ENCODE results near the gene AMOTL2. TPM values are rescaled to one million over a fixed set of nuclear protein-coding genes. Genes with fewer than 3 reads are reported as not detected.

Gene AMOTL2
- total RNA-seq, 1 experiment from 2014 or later, result 30.9 TPM

GRCh38 chr3:134326126-134326525 is 48.1 kb downstream of the AMOTL2 start:
- DNase-seq, result peak; percentile 49
- no peak overlapping the region for H3K4me2 ChIP-seq (ENCODE audit: insufficient read depth, insufficient read length, low read length)
- TF ChIP-seq CTCF (conservative IDR thresholded peaks at IDR 0.05), result no peak
- no peak overlapping the region for H4K5ac ChIP-seq (ENCODE audit: insufficient read length, low read depth, low read length)
- Mint-ChIP-seq H3K27ac (peak overlapping the region in 2 of 3 experiments; percentile 59 to 96; a peak in 3 of 7 replicates), H3K4me1 (peaks cover 41 to 44% of the 10 kb centered on the region in 2 experiments), H3K27me3 (ENCODE audit: low read depth) (peaks cover 4% of the 10 kb centered on the region), H3K9me3 (no peaks in the 10 kb centered on the region), H3K36me3 (ENCODE audit: insufficient read depth in 1 of 3, low read depth in 3 of 3) (no peaks in the 10 kb centered on the region; a peak in 1 of 7 replicates), H3K4me3 (no peak overlapping the region)
- no peak overlapping the region for H4K8ac ChIP-seq (replicated peaks; ENCODE audit: insufficient read length, low read depth, low read length)
- no peaks in the 10 kb centered on the region for H3K79me1 ChIP-seq (ENCODE audit: insufficient read depth, low read depth, low read length, poor library complexity, severe bottlenecking)
- H3K18ac ChIP-seq (ENCODE audit: insufficient read length, low read depth, low read length), result peak overlapping the region; percentile 33
- H2BK20ac ChIP-seq (ENCODE audit: low read depth, low read length, poor library complexity, severe bottlenecking), result peak overlapping the region; percentile 32
- H2AFZ ChIP-seq (ENCODE audit: low read length), result no peak overlapping the region
- H4K20me1 ChIP-seq (ENCODE audit: control insufficient read depth, insufficient read depth, insufficient read length), result no peaks in the 10 kb centered on the region
- H3K9me3 ChIP-seq (ENCODE audit: control insufficient read depth, low read depth, low read length), result no peaks in the 10 kb centered on the region
- H2BK120ac ChIP-seq (ENCODE audit: low read depth, low read length, poor library complexity, severe bottlenecking), result peak overlapping the region; percentile 62
- H4K91ac ChIP-seq (ENCODE audit: insufficient read length, low read depth, low read length), result no peak overlapping the region
- no peak overlapping the region for H3K23ac ChIP-seq (ENCODE audit: insufficient read length, low read depth, low read length)
- H3K4me1 ChIP-seq (ENCODE audit: insufficient read depth, low read length), result peaks cover 17% of the 10 kb centered on the region; the same call in 1 of the 2 replicates
- peak overlapping the region; percentile 62; the same call in 1 of the 2 replicates for H3K4ac ChIP-seq (ENCODE audit: low read depth, low read length)
- peak overlapping the region; percentile 84 for H3K14ac ChIP-seq (ENCODE audit: insufficient read depth, low read length)
- no peaks in the 10 kb centered on the region for H3K27me3 ChIP-seq (ENCODE audit: insufficient read depth, low read length)
- no peak overlapping the region for H2BK15ac ChIP-seq (ENCODE audit: low read depth, low read length)
- H3K27ac ChIP-seq (ENCODE audit: insufficient read length, low read depth, low read length), result no peak overlapping the region
- no peak overlapping the region for H3K9ac ChIP-seq (ENCODE audit: extremely low read depth, insufficient read length, low read length)
- no peaks in the 10 kb centered on the region for H3K79me2 ChIP-seq (ENCODE audit: insufficient read depth, low read length)
- H2AK5ac ChIP-seq (ENCODE audit: insufficient read length, low read length), result no peak overlapping the region
- H3K56ac ChIP-seq (ENCODE audit: insufficient read length, low read depth, low read length), result no peak overlapping the region
- no peaks in the 10 kb centered on the region for H3K23me2 ChIP-seq (ENCODE audit: insufficient read length, low read depth, low read length, poor library complexity, severe bottlenecking)
- no CpG with 5 or more reads among the region's 11 CpGs for WGBS (ENCODE audit: extremely low coverage, insufficient read length, low lambda C conversion rate)
- no peak overlapping the region for H3T11ph ChIP-seq (ENCODE audit: low read length)
- H2BK12ac ChIP-seq (ENCODE audit: insufficient read length, low read depth, low read length), result peak overlapping the region; percentile 47
- H2BK5ac ChIP-seq (ENCODE audit: insufficient read length, low read length), result no peak overlapping the region

Data from H9 (cell line).